HG03039 (cell line): Measurements from ENCODE around the gene CCDC68.
"Not testable (repeated sequence)": the region's sequence is repeated elsewhere in the genome, so short reads cannot be mapped to it uniquely, and the experiment has no call there.

Source experiments
- ATAC-seq: cut with Tn5 transposase; IDR thresholded peaks from one replicate; pipeline ENCODE4 v1.9.1; 2021; ENCODE audit warnings: mild to moderate bottlenecking, moderate library complexity; ENCODE audit not compliant: unreplicated experiment

The CCDC68 gene, protein sequence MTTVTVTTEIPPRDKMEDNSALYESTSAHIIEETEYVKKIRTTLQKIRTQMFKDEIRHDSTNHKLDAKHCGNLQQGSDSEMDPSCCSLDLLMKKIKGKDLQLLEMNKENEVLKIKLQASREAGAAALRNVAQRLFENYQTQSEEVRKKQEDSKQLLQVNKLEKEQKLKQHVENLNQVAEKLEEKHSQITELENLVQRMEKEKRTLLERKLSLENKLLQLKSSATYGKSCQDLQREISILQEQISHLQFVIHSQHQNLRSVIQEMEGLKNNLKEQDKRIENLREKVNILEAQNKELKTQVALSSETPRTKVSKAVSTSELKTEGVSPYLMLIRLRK

GRCh38 chr18:54958704-54959625, at the start of gene CCDC68:
TSS of gene CCDC68 (minus strand) at chr18:54959461. CDS start at chr18:54942791, 16,670 bp downstream.
- ATAC-seq = no peak

- ATAC-seq = no peak
These were observed 48.3 kb upstream of the CCDC68 start for GRCh38 chr18:55007602-55008001.

DNA sequence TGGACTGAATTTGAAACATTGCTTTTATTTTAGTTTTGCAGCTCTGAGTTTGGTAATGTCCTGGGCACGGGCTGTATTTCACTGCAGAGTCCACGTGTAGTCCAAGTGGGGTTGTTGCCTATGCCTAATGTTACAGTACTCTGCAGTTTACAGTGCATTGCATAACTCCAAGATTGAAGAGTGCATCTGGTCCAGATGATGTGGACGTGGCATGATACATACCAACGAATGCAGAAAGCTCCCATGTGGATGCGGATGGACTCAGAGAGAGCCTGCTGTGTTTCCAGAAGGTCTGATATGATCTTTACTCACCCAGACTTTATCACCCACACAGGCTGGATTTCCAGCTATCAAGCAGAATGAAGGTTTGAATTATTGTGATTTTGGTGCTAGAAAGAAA, 44.4 kb upstream of the CCDC68 start:
- ATAC-seq = no peak

DNA sequence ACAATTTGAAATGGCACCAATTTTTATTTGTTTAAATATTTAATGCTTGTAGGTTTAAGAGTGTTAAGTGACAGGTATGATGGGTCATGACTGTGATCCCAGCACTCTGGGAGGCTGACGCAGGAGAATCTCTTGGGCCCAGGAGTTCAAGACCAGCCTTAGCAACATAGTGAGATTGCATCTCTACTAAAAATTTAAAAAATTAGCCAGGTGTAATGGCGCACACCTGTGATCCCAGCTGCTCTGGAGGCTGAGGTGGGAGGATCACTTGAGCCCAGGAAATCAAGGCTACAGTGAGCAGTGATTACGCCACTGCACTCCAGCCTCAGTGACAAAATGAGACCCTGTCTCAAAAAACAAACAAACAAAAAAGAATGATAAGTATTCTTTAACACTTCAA, 43.0 kb upstream of the CCDC68 start:
- ATAC-seq = no peak

GRCh38 chr18:55001394-55002024, 42.2 kb upstream of the CCDC68 start:
- ATAC-seq = no peak

DNA sequence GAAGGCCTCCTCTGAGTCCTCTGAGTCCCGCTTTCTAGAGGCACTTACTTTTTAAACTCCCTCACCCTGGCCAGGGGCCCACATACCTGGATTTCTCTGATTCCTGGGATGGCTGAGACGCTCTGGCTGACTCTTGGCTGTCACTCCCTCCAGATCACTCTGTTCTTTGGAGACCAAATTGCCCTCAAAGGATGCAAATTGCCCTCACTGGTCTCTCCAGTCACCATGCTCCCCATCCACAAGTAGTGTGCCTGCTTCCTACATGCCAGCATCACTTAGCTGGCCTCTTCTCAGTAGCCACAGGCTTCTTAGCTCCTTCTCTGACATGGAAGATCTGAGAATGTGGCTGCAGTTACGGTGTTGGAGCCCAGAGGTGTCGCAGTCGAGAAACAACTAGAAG, 41.3 kb upstream of the CCDC68 start:
- no peak for ATAC-seq

GRCh38 chr18:54999016-54999415, 39.8 kb upstream of the CCDC68 start:
- no peak for ATAC-seq

DNA sequence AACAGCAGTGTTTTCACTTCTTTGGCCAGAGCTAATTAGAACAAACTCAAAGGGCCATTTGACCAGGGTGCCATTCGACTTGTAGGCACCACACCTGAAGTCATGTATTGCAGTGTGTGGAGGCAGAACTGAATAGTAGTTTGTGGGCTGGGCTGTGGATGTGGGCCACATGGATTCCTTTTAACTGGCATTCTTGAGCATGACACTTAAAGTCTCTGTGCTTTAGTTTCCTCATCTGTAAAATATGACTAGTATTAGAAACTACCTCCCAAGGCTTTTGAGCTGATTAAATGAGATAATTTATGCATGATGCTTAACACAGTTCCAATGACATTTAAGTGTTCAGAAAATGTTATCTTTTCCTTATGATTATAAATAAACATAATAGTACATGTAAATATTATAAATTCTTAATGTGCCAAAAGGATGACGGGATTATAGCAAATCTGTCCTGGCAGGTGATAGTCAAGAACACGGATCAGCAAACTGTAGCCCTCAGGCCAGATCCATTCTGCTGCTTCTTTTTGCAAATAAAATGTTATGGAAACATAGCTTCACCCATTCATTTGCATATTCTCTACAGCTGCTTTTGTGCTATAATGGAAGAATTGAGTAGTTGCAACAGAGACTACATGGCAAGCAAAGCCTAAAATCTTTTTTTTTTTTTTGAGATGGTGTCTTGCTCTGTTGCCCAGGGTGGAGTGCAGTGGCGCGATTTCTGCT, 36.3 kb upstream of the CCDC68 start:
- ATAC-seq = no peak

DNA sequence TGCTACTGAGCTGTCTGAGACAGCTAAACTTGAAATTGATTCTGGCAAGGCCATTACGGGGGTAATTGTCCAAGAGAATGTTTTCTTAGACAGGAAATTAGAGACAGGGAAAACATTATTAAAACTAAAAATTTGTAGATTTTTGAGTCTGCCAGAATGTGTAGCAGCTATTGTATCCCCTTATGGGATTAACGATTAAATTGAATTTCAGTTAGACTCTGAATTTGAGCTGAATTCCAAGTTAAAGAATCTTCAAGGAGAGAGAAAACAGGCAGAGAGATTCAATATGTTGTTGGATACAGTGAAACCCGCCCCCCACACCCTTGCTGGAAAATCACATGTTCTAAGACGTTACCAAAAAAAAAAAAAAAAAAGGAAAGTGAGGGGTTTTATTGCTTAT, 32.7 kb upstream of the CCDC68 start:
- ATAC-seq = no peak

DNA sequence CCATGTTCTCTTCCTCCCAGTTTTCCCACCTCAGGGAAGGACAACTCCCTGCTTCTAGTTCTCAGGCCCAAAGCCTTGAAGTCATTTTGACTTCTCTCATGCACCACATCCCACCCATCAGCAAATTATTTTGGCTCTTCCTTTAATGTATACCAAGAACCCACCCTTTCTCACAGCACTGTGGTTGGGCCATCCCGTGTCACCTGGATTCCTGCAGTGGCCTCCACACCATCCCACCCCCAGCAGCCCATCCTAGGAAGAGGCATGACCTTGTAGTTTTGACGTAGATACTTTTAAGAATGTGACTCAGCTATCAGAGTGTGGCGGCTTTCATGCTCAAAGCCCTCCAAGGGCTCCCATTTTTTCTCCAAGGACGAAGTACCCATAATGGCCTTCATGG, 25.6 kb upstream of the CCDC68 start:
- ATAC-seq = no peak

DNA sequence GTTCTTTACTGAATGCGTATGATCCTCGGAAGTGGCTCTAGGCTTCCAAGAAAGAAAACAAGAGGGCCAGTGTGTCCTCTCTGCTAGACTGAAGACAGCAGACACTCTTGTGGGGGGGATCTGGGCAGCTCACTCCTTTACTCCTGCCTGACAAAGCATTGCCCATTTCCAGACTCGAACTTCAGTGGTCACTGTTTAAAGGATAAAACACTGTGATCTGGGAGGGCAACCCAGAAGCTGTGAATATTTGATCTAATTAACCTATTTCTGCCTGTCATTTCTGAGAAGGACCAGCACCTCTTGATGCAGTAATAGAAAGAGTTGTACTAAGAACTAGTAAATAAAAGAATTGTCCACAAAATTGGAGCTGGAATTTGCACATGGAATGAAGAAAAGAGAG, 24.5 kb upstream of the CCDC68 start:
- ATAC-seq = no peak

- peak; percentile 58 for ATAC-seq
These were observed 23.9 kb upstream of the CCDC68 start for GRCh38 chr18:54983041-54983686.

- ATAC-seq = no peak
These were observed 21.8 kb upstream of the CCDC68 start for GRCh38 chr18:54981076-54981475.

GRCh38 chr18:54975598-54975997, 16.3 kb upstream of the CCDC68 start:
- ATAC-seq = no peak

- ATAC-seq = no peak
These were observed 13.8 kb upstream of the CCDC68 start for GRCh38 chr18:54973046-54973445.

DNA sequence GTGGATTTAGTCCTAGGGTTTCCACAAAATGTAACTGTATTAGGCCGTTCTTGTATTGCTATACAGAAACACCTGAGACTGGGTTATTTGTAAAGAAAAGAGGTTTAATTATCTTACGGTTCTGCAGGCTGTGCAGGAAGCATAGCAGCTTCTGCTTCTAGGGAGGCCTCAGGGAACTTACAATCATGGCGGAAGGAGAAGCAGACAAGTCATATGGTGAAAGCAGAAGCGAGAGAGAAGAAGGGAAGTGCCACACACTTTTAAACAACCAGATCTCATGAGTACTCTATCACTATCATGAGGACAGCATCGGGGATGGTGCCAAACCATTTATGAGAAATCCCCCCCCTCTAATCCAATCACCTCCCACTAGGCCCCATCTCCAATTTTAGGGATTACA, 9.5 kb upstream of the CCDC68 start:
- no peak for ATAC-seq

DNA sequence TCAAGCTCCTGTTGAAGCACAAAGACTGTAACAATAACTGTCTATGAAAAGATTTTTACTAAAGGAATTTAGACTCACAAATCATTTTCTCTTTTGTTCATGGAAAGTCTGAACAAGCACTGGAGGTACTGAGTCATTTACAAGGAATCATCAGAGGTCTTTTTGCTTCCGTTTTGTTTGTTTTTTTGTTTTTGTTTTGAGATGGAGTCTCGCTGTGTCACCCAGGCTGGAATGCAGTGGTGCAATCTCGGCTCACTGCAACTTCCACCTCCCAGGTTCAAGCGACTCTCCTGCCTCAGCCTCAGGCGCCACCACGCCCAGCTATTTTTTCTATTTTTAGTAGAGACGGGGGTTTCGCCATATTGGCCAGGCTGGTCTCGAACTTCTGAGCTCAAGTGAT, 9.0 kb upstream of the CCDC68 start:
- not testable (repeated sequence) for ATAC-seq

GRCh38 chr18:54967786-54968185, 8.5 kb upstream of the CCDC68 start:
- ATAC-seq = no peak

GRCh38 chr18:54964741-54965140, 5.5 kb upstream of the CCDC68 start:
- ATAC-seq = no peak

DNA sequence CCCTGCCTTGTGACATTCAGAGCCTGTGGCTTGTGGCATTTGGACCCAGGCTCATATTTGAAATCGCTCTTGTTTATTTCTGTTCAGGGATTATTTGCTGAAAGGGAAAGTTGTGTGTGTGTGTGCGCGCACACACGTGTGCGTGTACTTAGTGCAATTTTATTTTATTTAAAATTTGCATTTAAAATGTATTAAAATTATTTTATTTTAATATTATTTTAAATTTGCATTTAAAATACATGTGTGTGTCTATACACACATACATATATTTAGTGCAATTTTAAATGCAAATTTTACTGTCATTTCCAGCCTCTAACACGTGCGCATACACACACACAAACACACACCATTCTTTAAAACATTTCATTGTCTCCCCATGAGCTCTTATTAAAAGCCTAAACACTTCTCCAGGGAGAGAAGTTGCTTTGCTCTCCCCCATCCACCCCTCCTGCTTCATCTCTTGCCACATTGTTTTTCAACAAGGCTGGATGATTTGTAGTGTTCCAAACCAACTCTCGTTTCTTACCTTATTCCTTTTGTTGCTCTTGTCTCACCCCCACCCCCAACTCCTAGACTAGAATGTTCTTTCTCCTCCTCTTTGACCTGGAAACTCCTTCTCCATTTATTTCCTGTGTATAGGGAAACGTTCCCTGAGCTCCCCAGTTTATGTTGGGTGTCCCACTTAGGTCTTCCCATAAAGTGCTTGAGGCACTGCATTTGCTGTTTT, 3.8 kb upstream of the CCDC68 start:
- ATAC-seq = no peak
